ENCODE results near the gene HS3ST5. TPM values are rescaled to one million over a fixed set of nuclear protein-coding genes. Genes with fewer than 3 reads are reported as not detected.

HS3ST5 gene
- total RNA-seq, 4 donors from 2014 or later = not detected

DNA sequence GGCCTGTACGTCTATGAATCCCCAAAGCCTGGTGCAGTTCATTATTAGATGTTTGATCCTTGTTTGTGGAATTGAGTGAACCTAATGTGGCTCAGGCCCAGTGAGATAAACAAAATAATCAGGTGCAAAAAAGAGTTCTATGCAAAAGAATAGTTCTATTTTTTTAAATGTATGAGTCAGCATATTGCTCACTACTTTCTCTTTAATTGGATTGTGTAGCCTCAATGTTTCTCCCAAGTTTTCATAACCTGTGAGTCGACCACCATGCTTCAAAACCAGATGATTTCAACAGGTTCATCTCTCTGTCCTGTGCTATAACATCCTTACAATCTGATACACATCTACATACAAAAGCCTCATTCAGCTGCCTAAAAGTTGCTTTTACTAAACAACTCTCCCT, 255.3 kb downstream of the HS3ST5 start:
- no peak for TF ChIP-seq POLR2A (IDR thresholded peaks at IDR 0.05)
- TF ChIP-seq POLR2AphosphoS5 (IDR thresholded peaks at IDR 0.05) = no peak
- no peak for TF ChIP-seq CTCF (IDR thresholded peaks at IDR 0.05)
- no peak for TF ChIP-seq EP300 (IDR thresholded peaks at IDR 0.05)
- no peaks in the 10 kb centered on the region for H3K4me1 ChIP-seq
- H3K36me3 ChIP-seq = no peaks in the 10 kb centered on the region
- no peak overlapping the region for H3K27ac ChIP-seq
- no peak for DNase-seq (ENCODE audit: low spot score in 2 of 2)
- 86% methylated on average over 2 of the region's 2 CpGs for WGBS
- no peaks in the 10 kb centered on the region for H3K9me3 ChIP-seq
- H3K4me3 ChIP-seq = no peak overlapping the region
- no peaks in the 10 kb centered on the region for H3K27me3 ChIP-seq

- Histone ChIP-seq H3K9me3 (no peaks in the 10 kb centered on the region), H3K4me3 (no peak overlapping the region), H3K36me3 (no peaks in the 10 kb centered on the region), H3K27ac (no peak overlapping the region), H3K27me3 (no peaks in the 10 kb centered on the region), H3K4me1 (no peaks in the 10 kb centered on the region)
- DNase-seq (ENCODE audit: low spot score in 2 of 2) = no peak
- TF ChIP-seq CTCF (IDR thresholded peaks at IDR 0.05) (no peak), POLR2AphosphoS5 (IDR thresholded peaks at IDR 0.05) (no peak), EP300 (IDR thresholded peaks at IDR 0.05) (no peak), POLR2A (IDR thresholded peaks at IDR 0.05) (no peak)
- WGBS = 76% methylated on average over 2 of the region's 2 CpGs
These were observed 257.6 kb downstream of the HS3ST5 start for GRCh38 chr6:114085211-114085610.

GRCh38 chr6:114084327-114084890, 258.4 kb downstream of the HS3ST5 start:
- H3K27me3 ChIP-seq = no peaks in the 10 kb centered on the region
- H3K36me3 ChIP-seq = no peaks in the 10 kb centered on the region
- 90% methylated on average over 16 of the region's 16 CpGs for WGBS
- H3K4me3 ChIP-seq = no peak overlapping the region
- TF ChIP-seq POLR2AphosphoS5 (IDR thresholded peaks at IDR 0.05) (no peak), CTCF (IDR thresholded peaks at IDR 0.05) (no peak), POLR2A (IDR thresholded peaks at IDR 0.05) (no peak), EP300 (IDR thresholded peaks at IDR 0.05) (no peak)
- no peak overlapping the region for H3K27ac ChIP-seq
- H3K9me3 ChIP-seq = no peaks in the 10 kb centered on the region
- no peak for DNase-seq (ENCODE audit: low spot score in 2 of 2)
- no peaks in the 10 kb centered on the region for H3K4me1 ChIP-seq

- no peaks in the 10 kb centered on the region for H3K27me3 ChIP-seq
- DNase-seq (ENCODE audit: low spot score in 2 of 2) = no peak
- H3K4me1 ChIP-seq = no peaks in the 10 kb centered on the region
- no peaks in the 10 kb centered on the region for H3K36me3 ChIP-seq
- 49% methylated on average over 3 of the region's 3 CpGs for WGBS
- H3K27ac ChIP-seq = no peak overlapping the region
- no peaks in the 10 kb centered on the region for H3K9me3 ChIP-seq
- H3K4me3 ChIP-seq = no peak overlapping the region
- no peak for TF ChIP-seq POLR2A (IDR thresholded peaks at IDR 0.05)
- no peak for TF ChIP-seq POLR2AphosphoS5 (IDR thresholded peaks at IDR 0.05)
- TF ChIP-seq CTCF (IDR thresholded peaks at IDR 0.05) = no peak
- no peak for TF ChIP-seq EP300 (IDR thresholded peaks at IDR 0.05)
These were observed 259.6 kb downstream of the HS3ST5 start for GRCh38 chr6:114083251-114083650.

DNA sequence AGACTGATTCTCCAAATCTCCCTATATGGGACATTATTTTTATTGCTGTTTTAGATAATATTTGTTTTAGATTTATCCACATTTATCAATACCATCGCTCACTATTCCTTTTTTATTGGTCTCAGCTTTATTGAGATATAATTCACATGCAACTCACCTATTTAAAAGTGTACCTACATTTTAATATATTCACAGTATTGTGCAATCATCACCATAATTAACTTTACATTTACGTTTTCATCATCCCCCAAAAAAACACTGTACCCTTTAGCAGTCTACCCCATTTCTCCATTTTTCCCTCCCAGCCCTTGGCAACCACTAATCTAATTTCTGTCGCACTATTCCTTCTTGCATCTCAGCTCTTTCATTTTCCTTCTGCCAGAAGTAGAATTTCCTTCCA, 261.1 kb downstream of the HS3ST5 start:
- H3K4me1 ChIP-seq = no peaks in the 10 kb centered on the region
- no peak for TF ChIP-seq CTCF (IDR thresholded peaks at IDR 0.05)
- no peak for TF ChIP-seq POLR2A (IDR thresholded peaks at IDR 0.05)
- TF ChIP-seq EP300 (IDR thresholded peaks at IDR 0.05) = no peak
- no peak for TF ChIP-seq POLR2AphosphoS5 (IDR thresholded peaks at IDR 0.05)
- H3K27me3 ChIP-seq = no peaks in the 10 kb centered on the region
- no peak overlapping the region for H3K4me3 ChIP-seq
- H3K36me3 ChIP-seq = no peaks in the 10 kb centered on the region
- H3K9me3 ChIP-seq = no peaks in the 10 kb centered on the region
- DNase-seq (ENCODE audit: low spot score in 2 of 2) = no peak
- no peak overlapping the region for H3K27ac ChIP-seq
- 71% methylated on average over 3 of the region's 3 CpGs for WGBS

Data from suprapubic skin (tissue), 4 donors.